Islet of Langerhans (tissue), 1 donor: ENCODE results near the gene SYPL1.

Experiments used
- FAIRE-seq: peaks from one replicate; lab custom pipeline; 2011; peaks lifted over from hg19 to GRCh38; lab: Jason Lieb, UNC

The SYPL1 gene

GRCh38 chr7:106065575-106066500 lies 46.3 kb downstream of the SYPL1 start:
- FAIRE-seq = no peak

- no peak for FAIRE-seq
Measured at GRCh38 chr7:106064771-106065574, 47.1 kb downstream of the SYPL1 start.

- FAIRE-seq = no peak
Measured at GRCh38 chr7:106064316-106064715, 47.8 kb downstream of the SYPL1 start.

GRCh38 chr7:106063692-106064091 lies 48.4 kb downstream of the SYPL1 start:
- no peak for FAIRE-seq

GRCh38 chr7:106063024-106063423 lies 49.1 kb downstream of the SYPL1 start:
- FAIRE-seq = no peak

GRCh38 chr7:106062521-106062931 lies 49.6 kb downstream of the SYPL1 start:
- FAIRE-seq = no peak

- FAIRE-seq = no peak
Measured at GRCh38 chr7:106062006-106062405, 50.1 kb downstream of the SYPL1 start.

- FAIRE-seq = no peak
Measured at GRCh38 chr7:106061301-106061979, 50.7 kb downstream of the SYPL1 start.

GRCh38 chr7:106060394-106060920 lies 51.7 kb downstream of the SYPL1 start:
- no peak for FAIRE-seq

GRCh38 chr7:106059556-106059955 lies 52.6 kb downstream of the SYPL1 start:
- no peak for FAIRE-seq

- no peak for FAIRE-seq
Measured at GRCh38 chr7:106058928-106059324, 53.2 kb downstream of the SYPL1 start.

- no peak for FAIRE-seq
Measured at GRCh38 chr7:106057962-106058927, 53.9 kb downstream of the SYPL1 start.

- FAIRE-seq = no peak
Measured at GRCh38 chr7:106057204-106057961, 54.7 kb downstream of the SYPL1 start.

- FAIRE-seq = no peak
Measured at GRCh38 chr7:106056513-106057203, 55.5 kb downstream of the SYPL1 start.

GRCh38 chr7:106054971-106055532 lies 57.1 kb downstream of the SYPL1 start:
- no peak for FAIRE-seq

- no peak for FAIRE-seq
Measured at GRCh38 chr7:106054156-106054910, 57.8 kb downstream of the SYPL1 start.

GRCh38 chr7:106053109-106053508 lies 59.0 kb downstream of the SYPL1 start:
- FAIRE-seq = no peak

GRCh38 chr7:106052681-106053080 lies 59.4 kb downstream of the SYPL1 start:
- no peak for FAIRE-seq

GRCh38 chr7:106050746-106051117 lies 61.4 kb downstream of the SYPL1 start:
- FAIRE-seq = no peak
